ENCODE measurements around the gene FAM13A.

Gene FAM13A

DNA sequence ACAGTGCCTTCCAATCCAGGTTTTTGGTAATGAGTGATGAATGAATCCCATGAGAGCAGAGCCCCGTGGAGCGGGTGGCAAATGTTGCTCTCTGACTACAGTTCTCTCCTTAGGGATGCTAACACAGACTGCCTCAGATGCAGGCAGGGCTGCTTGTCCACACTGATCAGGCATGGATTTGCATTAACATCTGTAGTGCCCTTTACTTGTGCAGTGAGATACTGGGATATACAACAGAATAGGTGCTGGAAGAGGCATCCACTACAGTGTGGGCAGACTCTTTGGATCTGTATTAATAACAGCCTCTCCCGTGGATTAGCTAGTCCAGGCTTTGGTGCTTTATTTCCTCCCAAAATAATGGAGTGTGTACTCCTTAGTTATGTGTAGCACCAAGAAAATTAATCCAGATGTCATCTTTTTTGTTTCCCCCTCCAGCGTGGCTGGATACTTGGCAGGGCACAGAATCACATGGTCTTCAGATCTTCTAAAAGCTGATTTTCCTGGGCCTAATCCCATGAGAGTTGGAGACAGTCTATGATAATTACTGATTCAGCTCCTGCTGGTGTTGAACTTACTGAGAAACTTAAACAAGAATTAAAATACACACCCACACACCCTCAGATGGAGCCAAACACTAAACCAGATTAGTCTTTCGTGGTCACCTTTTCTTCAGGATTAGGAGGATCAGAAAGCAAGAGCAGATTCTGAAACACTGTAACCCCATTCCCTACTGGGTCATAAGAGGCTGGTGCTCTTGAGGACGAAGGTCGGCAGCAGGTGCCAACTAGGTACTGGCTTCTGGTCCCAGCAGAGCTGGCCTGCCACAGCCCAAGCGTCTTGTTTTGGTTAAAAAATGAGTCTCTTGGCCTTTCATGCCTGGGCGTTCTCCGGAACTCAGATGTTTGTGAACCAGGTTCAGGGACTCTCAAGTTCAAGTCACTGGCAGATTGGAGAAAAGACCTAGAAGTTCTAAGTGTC, 336.2 kb downstream of the FAM13A start:
- Histone ChIP-seq H2AFZ (ENCODE audit: low read length) (no peak overlapping the region), H4K20me1 (ENCODE audit: insufficient read depth, low read length) (no peaks in the 10 kb centered on the region), H3K9me2 (replicated peaks; ENCODE audit: insufficient read depth, low read length) (no peaks in the 10 kb centered on the region), H3K36me3 (replicated peaks; ENCODE audit: insufficient read depth, low read length) (no peaks in the 10 kb centered on the region), H3K27ac (ENCODE audit: low read length) (no peak overlapping the region), H3K4me1 (ENCODE audit: low read length) (no peaks in the 10 kb centered on the region), H3K4me2 (ENCODE audit: low read depth, low read length) (no peak overlapping the region), H3K27me3 (replicated peaks; ENCODE audit: insufficient read depth, low read length) (no peaks in the 10 kb centered on the region), H3K79me2 (ENCODE audit: low read length) (no peaks in the 10 kb centered on the region), H3K9ac (ENCODE audit: low read length) (no peak overlapping the region), H3F3A (ENCODE audit: insufficient read depth, low read length) (no peaks in the 10 kb centered on the region), H3K9me3 (replicated peaks; ENCODE audit: insufficient read depth, low read length) (no peaks in the 10 kb centered on the region), H3K4me3 (ENCODE audit: low read length) (no peak overlapping the region)
- DNase-seq: no peak
- TF ChIP-seq EZH2phosphoT487 (IDR thresholded peaks at IDR 0.05; ENCODE audit: low read length): no peak
- TF ChIP-seq, protein P1, sequence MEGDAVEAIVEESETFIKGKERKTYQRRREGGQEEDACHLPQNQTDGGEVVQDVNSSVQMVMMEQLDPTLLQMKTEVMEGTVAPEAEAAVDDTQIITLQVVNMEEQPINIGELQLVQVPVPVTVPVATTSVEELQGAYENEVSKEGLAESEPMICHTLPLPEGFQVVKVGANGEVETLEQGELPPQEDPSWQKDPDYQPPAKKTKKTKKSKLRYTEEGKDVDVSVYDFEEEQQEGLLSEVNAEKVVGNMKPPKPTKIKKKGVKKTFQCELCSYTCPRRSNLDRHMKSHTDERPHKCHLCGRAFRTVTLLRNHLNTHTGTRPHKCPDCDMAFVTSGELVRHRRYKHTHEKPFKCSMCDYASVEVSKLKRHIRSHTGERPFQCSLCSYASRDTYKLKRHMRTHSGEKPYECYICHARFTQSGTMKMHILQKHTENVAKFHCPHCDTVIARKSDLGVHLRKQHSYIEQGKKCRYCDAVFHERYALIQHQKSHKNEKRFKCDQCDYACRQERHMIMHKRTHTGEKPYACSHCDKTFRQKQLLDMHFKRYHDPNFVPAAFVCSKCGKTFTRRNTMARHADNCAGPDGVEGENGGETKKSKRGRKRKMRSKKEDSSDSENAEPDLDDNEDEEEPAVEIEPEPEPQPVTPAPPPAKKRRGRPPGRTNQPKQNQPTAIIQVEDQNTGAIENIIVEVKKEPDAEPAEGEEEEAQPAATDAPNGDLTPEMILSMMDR (IDR thresholded peaks at IDR 0.05; ENCODE audit: low read length): no peak
- TF ChIP-seq EZH2 (optimal IDR thresholded peaks at IDR 0.05; ENCODE audit: low read depth, low read length): no peak

DNA sequence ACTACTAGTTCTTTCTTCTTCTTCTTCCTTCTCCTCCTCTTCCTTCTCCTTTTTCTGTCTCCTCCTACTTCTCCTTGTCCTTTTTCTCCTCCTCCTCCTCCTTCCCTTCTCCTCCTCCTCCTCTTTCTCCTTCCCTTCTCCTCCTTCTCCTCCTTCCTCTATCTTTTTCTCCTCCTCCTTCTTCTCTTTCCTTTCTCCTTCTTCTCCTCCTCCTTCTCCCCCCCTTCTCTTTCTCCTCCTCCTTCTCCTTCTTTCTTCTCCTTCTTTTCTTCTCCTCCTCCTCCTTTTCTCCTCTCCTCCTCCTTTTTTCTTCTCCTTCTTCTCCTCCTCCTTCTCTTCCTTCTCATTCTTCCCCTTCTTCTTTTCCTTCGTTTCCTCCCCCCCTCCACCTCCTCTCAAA, 337.6 kb downstream of the FAM13A start:
- no peaks in the 10 kb centered on the region for H3K9me3 ChIP-seq (replicated peaks; ENCODE audit: insufficient read depth, low read length)
- no peak overlapping the region for H3K9ac ChIP-seq (ENCODE audit: low read length)
- H3K27me3 ChIP-seq (replicated peaks; ENCODE audit: insufficient read depth, low read length): no peaks in the 10 kb centered on the region
- H4K20me1 ChIP-seq (ENCODE audit: insufficient read depth, low read length): no peaks in the 10 kb centered on the region
- H3K4me2 ChIP-seq (ENCODE audit: low read depth, low read length): no peak overlapping the region
- H3K36me3 ChIP-seq (replicated peaks; ENCODE audit: insufficient read depth, low read length): no peaks in the 10 kb centered on the region
- no peak for DNase-seq
- no peaks in the 10 kb centered on the region for H3K9me2 ChIP-seq (replicated peaks; ENCODE audit: insufficient read depth, low read length)
- H3K4me1 ChIP-seq (ENCODE audit: low read length): no peaks in the 10 kb centered on the region
- no peak overlapping the region for H3K27ac ChIP-seq (ENCODE audit: low read length)
- TF ChIP-seq EZH2phosphoT487 (IDR thresholded peaks at IDR 0.05; ENCODE audit: low read length) (no peak), EZH2 (optimal IDR thresholded peaks at IDR 0.05; ENCODE audit: low read depth, low read length) (no peak)
- TF ChIP-seq, protein P1 (IDR thresholded peaks at IDR 0.05; ENCODE audit: low read length): no peak
- no peaks in the 10 kb centered on the region for H3F3A ChIP-seq (ENCODE audit: insufficient read depth, low read length)
- no peaks in the 10 kb centered on the region for H3K79me2 ChIP-seq (ENCODE audit: low read length)
- H2AFZ ChIP-seq (ENCODE audit: low read length): no peak overlapping the region
- H3K4me3 ChIP-seq (ENCODE audit: low read length): no peak overlapping the region

DNA sequence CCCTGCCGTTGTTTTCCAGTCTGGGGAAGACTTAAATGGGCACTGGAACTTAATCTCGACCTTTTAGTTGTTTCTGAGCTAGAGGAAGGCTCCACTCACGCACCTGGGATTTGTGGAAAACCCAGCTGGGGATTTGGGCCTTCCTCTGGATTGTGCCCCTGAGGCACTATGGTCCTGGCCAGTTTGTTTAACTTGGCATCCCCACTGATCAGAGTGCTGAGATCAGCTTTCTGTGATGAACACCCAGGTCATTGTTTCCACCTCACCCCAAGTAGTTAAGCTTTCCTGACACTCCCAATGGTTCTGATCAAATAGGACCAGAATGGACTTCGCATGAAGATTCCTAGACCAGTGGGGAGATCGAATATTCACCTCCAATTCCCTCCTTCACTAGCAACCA, 338.9 kb downstream of the FAM13A start:
- Histone ChIP-seq H2AFZ (ENCODE audit: low read length) (no peak overlapping the region), H3K79me2 (ENCODE audit: low read length) (no peaks in the 10 kb centered on the region), H3K4me1 (ENCODE audit: low read length) (no peaks in the 10 kb centered on the region), H3K27ac (ENCODE audit: low read length) (no peak overlapping the region), H4K20me1 (ENCODE audit: insufficient read depth, low read length) (no peaks in the 10 kb centered on the region), H3K9me2 (replicated peaks; ENCODE audit: insufficient read depth, low read length) (no peaks in the 10 kb centered on the region), H3K4me3 (ENCODE audit: low read length) (no peak overlapping the region), H3K9ac (ENCODE audit: low read length) (no peak overlapping the region), H3K4me2 (ENCODE audit: low read depth, low read length) (no peak overlapping the region), H3K27me3 (replicated peaks; ENCODE audit: insufficient read depth, low read length) (no peaks in the 10 kb centered on the region), H3K9me3 (replicated peaks; ENCODE audit: insufficient read depth, low read length) (no peaks in the 10 kb centered on the region), H3F3A (ENCODE audit: insufficient read depth, low read length) (no peaks in the 10 kb centered on the region), H3K36me3 (replicated peaks; ENCODE audit: insufficient read depth, low read length) (no peaks in the 10 kb centered on the region)
- DNase-seq: no peak
- TF ChIP-seq EZH2phosphoT487 (IDR thresholded peaks at IDR 0.05; ENCODE audit: low read length): no peak
- TF ChIP-seq, protein P1 (IDR thresholded peaks at IDR 0.05; ENCODE audit: low read length): no peak
- TF ChIP-seq EZH2 (optimal IDR thresholded peaks at IDR 0.05; ENCODE audit: low read depth, low read length): no peak

Data from MM.1S (cell line).